Measurements from ENCODE around the gene URI1. TPM values are rescaled to one million over a fixed set of nuclear protein-coding genes. Genes with fewer than 3 reads are reported as not detected.

URI1 gene
- total and polyA plus RNA-seq, 2 experiments from 2014 or later = 16.2 to 58.1 TPM

DNA sequence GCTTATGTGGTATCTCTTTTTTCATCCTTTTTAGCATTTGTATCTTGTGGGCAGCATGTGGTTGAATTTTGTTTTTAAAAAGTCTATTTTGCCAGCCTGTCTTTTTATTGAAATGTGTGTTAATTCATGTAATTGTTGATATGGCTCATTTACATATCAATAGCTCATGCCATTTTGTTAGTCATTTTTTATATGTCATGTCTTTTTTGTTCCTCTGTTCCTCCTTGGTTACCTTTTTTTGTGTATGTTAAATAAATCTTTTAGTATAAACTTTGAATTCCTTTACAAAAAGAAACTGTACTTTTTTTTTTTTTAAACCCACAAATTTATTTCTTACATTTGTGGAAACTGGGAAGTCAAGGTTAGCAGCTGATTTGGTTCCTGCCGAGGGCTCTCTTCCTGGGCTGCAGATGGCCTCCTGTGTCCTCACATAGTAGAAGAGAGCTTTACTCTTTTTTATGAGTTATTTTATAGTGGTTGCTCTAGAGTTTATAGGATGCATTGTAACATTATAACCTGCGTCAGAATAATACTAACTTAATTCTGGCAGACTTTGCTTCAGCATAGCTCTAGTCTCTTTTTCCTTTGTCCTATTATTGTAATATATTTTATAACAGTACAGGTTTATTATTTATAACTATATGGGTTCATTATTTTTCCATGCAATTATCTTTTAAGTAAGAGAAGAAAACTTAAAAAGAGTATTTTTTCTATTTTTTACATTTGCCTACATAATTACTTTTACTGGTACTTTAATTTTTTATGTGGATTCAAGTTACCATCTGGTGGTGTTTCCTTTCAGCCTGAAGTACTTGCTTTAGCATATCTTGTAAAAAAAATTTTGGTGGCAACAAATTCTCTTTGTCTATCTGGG, 86.3 kb downstream of the URI1 start:
- DNase-seq = no peak
- WGBS, 2 experiments (ENCODE audit: low coverage in 1 of 2, low lambda C conversion rate in 2 of 2, missing lambda C conversion rate in 2 of 2) = 99 to 100% methylated on average over 2 of the region's 2 CpGs
- Histone ChIP-seq H3K79me2 (ENCODE audit: insufficient read depth) (peaks cover 11% of the 10 kb centered on the region), H3K27me3 (replicated peaks; ENCODE audit: insufficient read depth) (no peaks in the 10 kb centered on the region), H3K4me2 (ENCODE audit: unreplicated experiment) (no peak overlapping the region), H3K9me3 (ENCODE audit: low read depth) (no peaks in the 10 kb centered on the region), H3K9me2 (ENCODE audit: insufficient read depth) (no peaks in the 10 kb centered on the region), H3F3A (ENCODE audit: insufficient read depth) (no peaks in the 10 kb centered on the region), H4K20me1 (ENCODE audit: insufficient read depth) (no peaks in the 10 kb centered on the region), H3K9ac (no peak overlapping the region), H3K36me3 (ENCODE audit: low read depth) (no peaks in the 10 kb centered on the region; the same call in 1 of the 2 replicates), H3K4me1 (ENCODE audit: insufficient read depth) (no peaks in the 10 kb centered on the region), H3K4me3 (no peak overlapping the region), H2AFZ (no peak overlapping the region), H3K27ac (no peak overlapping the region)
- TF ChIP-seq EZH2phosphoT487 (IDR thresholded peaks at IDR 0.05; ENCODE audit: insufficient read depth, low read depth) (no peak), EZH2 (IDR thresholded peaks at IDR 0.05; ENCODE audit: insufficient read depth, poor library complexity, severe bottlenecking) (no peak)
- in situ Hi-C loops (cut with MboI) = no loop called here

DNA sequence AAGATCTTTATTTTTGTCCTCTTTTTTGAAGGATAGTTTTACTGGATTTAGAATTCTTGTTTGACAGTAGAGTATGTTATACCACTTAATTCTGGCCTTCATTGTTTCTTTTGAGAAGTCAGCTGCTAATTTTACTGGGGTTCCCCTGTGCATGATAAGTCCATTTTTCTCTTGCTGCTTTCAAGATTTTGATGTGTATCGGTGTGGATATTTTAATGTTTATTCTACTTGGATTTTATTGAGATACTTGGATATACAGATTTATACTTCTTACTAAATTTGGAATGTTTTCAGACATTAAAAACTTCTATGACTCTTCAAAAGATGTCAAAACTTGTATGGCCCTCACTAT, 86.9 kb downstream of the URI1 start:
- DNase-seq = no peak
- in situ Hi-C loops (cut with MboI) = no loop called here
- Histone ChIP-seq H4K20me1 (ENCODE audit: insufficient read depth) (no peaks in the 10 kb centered on the region), H3K4me2 (ENCODE audit: unreplicated experiment) (no peak overlapping the region), H3K4me1 (ENCODE audit: insufficient read depth) (no peaks in the 10 kb centered on the region), H3K9me2 (ENCODE audit: insufficient read depth) (no peaks in the 10 kb centered on the region), H3K79me2 (ENCODE audit: insufficient read depth) (peaks cover 12% of the 10 kb centered on the region), H3K27ac (no peak overlapping the region), H3K9me3 (ENCODE audit: low read depth) (no peaks in the 10 kb centered on the region), H3K9ac (no peak overlapping the region), H2AFZ (no peak overlapping the region), H3K27me3 (replicated peaks; ENCODE audit: insufficient read depth) (no peaks in the 10 kb centered on the region), H3F3A (ENCODE audit: insufficient read depth) (no peaks in the 10 kb centered on the region), H3K4me3 (no peak overlapping the region), H3K36me3 (ENCODE audit: low read depth) (no peaks in the 10 kb centered on the region; the same call in 1 of the 2 replicates)
- TF ChIP-seq EZH2 (IDR thresholded peaks at IDR 0.05; ENCODE audit: insufficient read depth, poor library complexity, severe bottlenecking) = no peak
- no peak for TF ChIP-seq EZH2phosphoT487 (IDR thresholded peaks at IDR 0.05; ENCODE audit: insufficient read depth, low read depth)
- 97 to 100% methylated on average over 1 of the region's 1 CpG for WGBS, 2 experiments (ENCODE audit: low coverage in 1 of 2, low lambda C conversion rate in 2 of 2, missing lambda C conversion rate in 2 of 2)

DNA sequence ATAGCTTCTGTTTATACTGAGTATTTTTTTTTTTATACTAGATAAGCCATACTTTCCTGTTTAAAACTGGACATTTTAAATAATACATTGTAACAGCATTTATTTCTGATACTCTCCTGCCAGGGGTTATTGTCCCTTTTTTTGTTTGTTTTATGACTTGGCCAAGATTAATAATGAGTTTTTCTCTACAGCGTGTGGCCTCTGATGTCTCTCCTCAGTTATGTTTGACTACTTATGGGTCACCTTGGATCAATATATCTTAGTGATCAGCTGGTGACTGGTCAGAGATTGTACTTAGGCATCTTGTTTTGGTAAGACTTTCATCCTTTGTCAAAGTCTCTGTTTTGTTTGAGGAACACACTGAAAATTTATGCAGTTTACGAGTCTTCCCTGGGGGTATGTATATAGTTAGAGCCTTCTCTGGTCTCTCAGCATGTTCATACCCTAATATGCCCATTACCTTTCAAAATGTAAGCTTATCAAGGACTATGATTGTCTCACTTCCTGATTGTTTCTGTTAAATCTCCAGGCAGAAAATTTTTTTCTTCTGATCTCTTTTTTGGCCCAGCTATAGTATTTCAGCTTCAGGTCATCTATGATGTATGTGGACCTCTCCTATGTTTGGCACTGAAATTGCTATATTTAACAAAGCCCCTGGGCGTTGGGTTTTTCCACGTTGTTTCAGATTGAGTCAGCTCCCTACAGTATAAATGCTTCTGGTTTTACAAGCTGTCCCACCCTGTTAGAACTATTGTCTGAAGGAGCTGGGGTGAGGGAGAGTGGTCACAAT, 87.9 kb downstream of the URI1 start:
- no peak overlapping the region for H3K27ac ChIP-seq
- no peaks in the 10 kb centered on the region for H3K27me3 ChIP-seq (replicated peaks; ENCODE audit: insufficient read depth)
- H3K36me3 ChIP-seq (ENCODE audit: low read depth) = no peaks in the 10 kb centered on the region
- H3K9me3 ChIP-seq (ENCODE audit: low read depth) = no peaks in the 10 kb centered on the region
- H3F3A ChIP-seq (ENCODE audit: insufficient read depth) = no peaks in the 10 kb centered on the region
- H3K4me2 ChIP-seq (ENCODE audit: unreplicated experiment) = no peak overlapping the region
- H4K20me1 ChIP-seq (ENCODE audit: insufficient read depth) = no peaks in the 10 kb centered on the region
- no peaks in the 10 kb centered on the region for H3K4me1 ChIP-seq (ENCODE audit: insufficient read depth)
- no peak overlapping the region for H3K4me3 ChIP-seq
- no peak overlapping the region for H2AFZ ChIP-seq
- no peak for DNase-seq
- H3K9me2 ChIP-seq (ENCODE audit: insufficient read depth) = no peaks in the 10 kb centered on the region
- in situ Hi-C loops (cut with MboI) = no loop called here
- TF ChIP-seq EZH2 (IDR thresholded peaks at IDR 0.05; ENCODE audit: insufficient read depth, poor library complexity, severe bottlenecking) (no peak), EZH2phosphoT487 (IDR thresholded peaks at IDR 0.05; ENCODE audit: insufficient read depth, low read depth) (no peak)
- H3K79me2 ChIP-seq (ENCODE audit: insufficient read depth) = peaks cover 12% of the 10 kb centered on the region
- WGBS, 2 experiments (ENCODE audit: low coverage in 1 of 2, low lambda C conversion rate in 2 of 2, missing lambda C conversion rate in 2 of 2) = 98% methylated on average over 4 of the region's 4 CpGs
- H3K9ac ChIP-seq = no peak overlapping the region

DNA sequence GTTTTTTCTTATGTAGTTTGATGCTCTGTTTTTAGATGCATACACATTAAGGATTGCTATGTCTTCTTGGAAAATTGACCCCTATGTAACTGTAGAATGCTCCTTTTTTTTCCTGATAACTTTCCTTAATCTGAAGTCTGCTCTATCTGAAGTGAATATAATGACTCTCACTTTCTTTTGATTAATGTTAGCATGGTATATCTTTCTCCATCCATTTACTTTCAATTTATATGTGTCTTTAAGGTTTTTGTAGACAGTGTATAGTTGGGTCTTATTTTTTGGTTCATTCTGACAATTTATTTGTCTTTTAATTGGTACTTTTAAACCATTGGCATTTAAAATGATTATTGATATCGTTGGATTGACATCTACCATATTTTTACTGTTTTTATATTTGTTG, 92.3 kb downstream of the URI1 start:
- Histone ChIP-seq H3K36me3 (ENCODE audit: low read depth) (no peaks in the 10 kb centered on the region), H3K79me2 (ENCODE audit: insufficient read depth) (peaks cover 12% of the 10 kb centered on the region), H3K27ac (no peak overlapping the region), H3K4me3 (no peak overlapping the region), H3F3A (ENCODE audit: insufficient read depth) (no peaks in the 10 kb centered on the region), H3K9me3 (ENCODE audit: low read depth) (no peaks in the 10 kb centered on the region), H3K4me2 (ENCODE audit: unreplicated experiment) (no peak overlapping the region), H3K4me1 (ENCODE audit: insufficient read depth) (peaks cover 9% of the 10 kb centered on the region; the same call in 1 of the 2 replicates), H3K9ac (no peak overlapping the region), H4K20me1 (ENCODE audit: insufficient read depth) (no peaks in the 10 kb centered on the region), H3K9me2 (ENCODE audit: insufficient read depth) (no peaks in the 10 kb centered on the region), H2AFZ (no peak overlapping the region), H3K27me3 (replicated peaks; ENCODE audit: insufficient read depth) (no peaks in the 10 kb centered on the region)
- in situ Hi-C loops (cut with MboI) = no loop called here
- TF ChIP-seq EZH2 (IDR thresholded peaks at IDR 0.05; ENCODE audit: insufficient read depth, poor library complexity, severe bottlenecking) = no peak
- no peak for TF ChIP-seq EZH2phosphoT487 (IDR thresholded peaks at IDR 0.05; ENCODE audit: insufficient read depth, low read depth)
- DNase-seq = no peak
- WGBS, 2 experiments (ENCODE audit: low coverage in 1 of 2, low lambda C conversion rate in 2 of 2, missing lambda C conversion rate in 2 of 2) = 97 to 100% methylated on average over 1 of the region's 1 CpG

All from GM23248 (cell line).